ENCODE measurements around the gene ABCC5.
A peak's percentile ranks its signal among the peaks of the same experiment; 100 is the strongest.
"Not testable (repeated sequence)": the region's sequence is repeated elsewhere in the genome, so short reads cannot be mapped to it uniquely, and the experiment has no call there.

Gene ABCC5

GRCh38 chr3:183892610-183893214 lies 125.0 kb downstream of the ABCC5 start:
- DNase-seq (ENCODE audit: low spot score) = no peak

- DNase-seq (ENCODE audit: low spot score) = no peak
These were observed 131.9 kb downstream of the ABCC5 start for GRCh38 chr3:183885766-183886165.

GRCh38 chr3:183884427-183885296 lies 133.0 kb downstream of the ABCC5 start, which contains the start of gene PARL:
Gene PARL (minus strand): TSS chr3:183884880. CDS start chr3:183884846, 34 bp downstream.
- peak; percentile 93 for DNase-seq (ENCODE audit: low spot score)

GRCh38 chr3:183884097-183884426 lies 133.6 kb downstream of the ABCC5 start:
- DNase-seq (ENCODE audit: low spot score) = no peak

GRCh38 chr3:183883291-183884096 lies 134.2 kb downstream of the ABCC5 start:
- DNase-seq (ENCODE audit: low spot score) = no peak

GRCh38 chr3:183880121-183880520 lies 137.6 kb downstream of the ABCC5 start:
- no peak for DNase-seq (ENCODE audit: low spot score)

GRCh38 chr3:183879243-183879642 lies 138.4 kb downstream of the ABCC5 start:
- DNase-seq (ENCODE audit: low spot score) = no peak

- no peak for DNase-seq (ENCODE audit: low spot score)
These were observed 139.6 kb downstream of the ABCC5 start for GRCh38 chr3:183878071-183878470.

GRCh38 chr3:183877227-183877626 lies 140.5 kb downstream of the ABCC5 start:
- not testable (repeated sequence) for DNase-seq (ENCODE audit: low spot score)

GRCh38 chr3:183875411-183875810 lies 142.3 kb downstream of the ABCC5 start:
- DNase-seq (ENCODE audit: low spot score) = no peak

- no peak for DNase-seq (ENCODE audit: low spot score)
These were observed 143.8 kb downstream of the ABCC5 start for GRCh38 chr3:183873914-183874313.

- DNase-seq (ENCODE audit: low spot score) = no peak
These were observed 146.1 kb downstream of the ABCC5 start for GRCh38 chr3:183871541-183871940.

GRCh38 chr3:183870563-183870962 lies 147.1 kb downstream of the ABCC5 start:
- DNase-seq (ENCODE audit: low spot score) = no peak
